Hypothalamus (tissue), 51 donors: ENCODE data around the gene PRKRIP1.
"Not testable (repeated sequence)": the region's sequence is repeated elsewhere in the genome, so short reads cannot be mapped to it uniquely, and the experiment has no call there.

ENCODE experiments used
- DNase-seq, 51 donors: peaks; one replicate each; lab custom pipeline; 2025; lab: John Stamatoyannopoulos, UW

The PRKRIP1 gene

DNA sequence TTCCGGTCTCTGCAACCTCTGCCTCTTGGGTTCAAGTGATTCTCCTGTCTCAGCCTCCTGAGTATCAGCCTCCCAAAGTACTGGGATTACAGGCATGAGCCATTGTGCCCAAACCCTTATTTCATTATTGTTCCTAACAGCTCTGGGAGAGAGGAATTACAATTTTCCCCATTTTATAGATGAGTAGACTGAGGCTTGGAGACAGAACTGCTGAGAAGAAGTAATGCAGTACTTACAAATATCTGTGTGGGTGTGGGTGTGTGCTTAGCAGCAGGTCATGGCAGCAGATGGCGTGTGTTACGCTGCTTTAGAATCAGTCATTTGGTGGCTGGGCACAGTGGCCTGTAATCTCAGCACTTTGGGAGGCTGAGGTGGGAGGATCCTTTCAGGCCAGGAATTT lies 7.4 kb downstream of the PRKRIP1 start:
- no peak for DNase-seq

DNA sequence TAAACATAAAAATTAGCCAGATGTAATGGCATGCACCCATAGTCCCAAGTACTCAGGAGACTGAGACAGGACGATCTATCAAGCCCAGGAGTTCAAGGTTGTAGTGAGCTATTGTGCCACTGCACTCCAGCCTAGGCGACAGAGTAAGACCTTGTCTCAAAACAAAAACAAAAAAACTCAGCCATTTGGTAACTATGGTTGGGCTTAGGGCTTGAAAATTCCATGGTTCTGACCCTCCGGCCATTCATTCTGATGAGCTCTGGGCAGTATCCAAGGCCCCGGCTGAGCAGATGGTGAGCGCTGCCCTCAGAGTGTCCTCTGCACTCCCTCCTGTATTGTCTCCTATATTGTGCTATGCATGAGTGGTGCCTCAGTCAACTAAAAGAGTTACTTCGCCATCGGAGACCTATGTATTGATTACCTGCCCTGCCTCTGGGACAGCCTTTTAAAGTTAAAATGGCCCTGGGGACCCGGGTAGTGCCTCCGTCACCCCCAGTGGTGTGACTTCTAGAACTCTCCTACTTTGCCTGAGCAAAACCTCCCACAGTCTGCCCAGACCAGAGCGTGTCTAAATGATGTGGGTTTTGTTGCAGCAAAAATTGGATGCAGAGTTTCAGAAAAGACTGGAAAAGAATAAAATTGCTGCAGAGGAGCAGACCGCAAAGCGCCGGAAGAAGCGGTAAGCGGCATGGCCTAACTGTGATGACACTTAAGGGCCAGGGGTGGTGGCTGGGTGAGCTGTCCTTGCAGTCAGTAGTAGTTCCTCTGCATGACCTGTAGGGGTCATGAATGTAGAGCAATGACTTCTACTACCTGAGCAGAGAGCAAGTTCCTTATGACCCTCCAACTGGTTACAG lies 8.1 kb downstream of the PRKRIP1 start:
- peak in 1 of 51 donors; percentile 5 for DNase-seq

DNA sequence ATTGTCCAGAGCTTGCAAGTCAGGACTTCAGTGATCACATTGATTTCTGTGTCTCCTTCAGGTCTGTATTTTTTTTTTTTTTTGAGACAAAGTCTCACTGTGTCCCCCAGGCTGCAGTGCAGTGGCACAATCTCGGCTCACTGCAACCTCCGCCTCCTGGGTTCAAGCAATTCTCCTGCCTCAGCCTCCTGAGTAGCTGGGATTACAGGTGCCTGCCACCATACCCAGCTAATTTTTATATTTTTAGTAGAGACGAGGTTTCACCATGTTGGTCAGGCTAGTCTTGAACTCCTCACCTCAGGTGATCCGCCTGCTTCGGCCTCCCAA lies 8.7 kb downstream of the PRKRIP1 start:
- not testable (repeated sequence) for DNase-seq

DNA sequence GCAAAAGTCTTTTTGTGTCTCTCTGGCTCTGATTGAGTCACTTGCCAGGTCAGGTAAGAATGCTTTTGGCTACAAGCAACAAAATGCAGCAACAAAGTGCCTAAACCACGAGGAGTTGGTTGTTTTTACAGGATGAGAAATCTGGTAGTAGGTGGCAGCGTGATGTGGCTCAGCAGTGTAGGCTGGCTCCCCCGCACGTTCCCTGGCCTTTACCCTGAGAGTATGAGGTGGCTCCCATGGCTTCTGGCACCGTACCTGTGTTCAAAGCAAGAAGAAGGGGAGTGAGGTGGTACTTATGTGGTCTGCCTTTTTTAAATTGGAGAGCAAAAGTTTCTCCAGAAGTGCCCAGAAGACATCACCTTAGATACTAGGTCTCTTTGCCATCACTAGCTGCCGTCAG lies 11.7 kb downstream of the PRKRIP1 start:
- peak in 1 of 51 donors; percentile 46 for DNase-seq

DNA sequence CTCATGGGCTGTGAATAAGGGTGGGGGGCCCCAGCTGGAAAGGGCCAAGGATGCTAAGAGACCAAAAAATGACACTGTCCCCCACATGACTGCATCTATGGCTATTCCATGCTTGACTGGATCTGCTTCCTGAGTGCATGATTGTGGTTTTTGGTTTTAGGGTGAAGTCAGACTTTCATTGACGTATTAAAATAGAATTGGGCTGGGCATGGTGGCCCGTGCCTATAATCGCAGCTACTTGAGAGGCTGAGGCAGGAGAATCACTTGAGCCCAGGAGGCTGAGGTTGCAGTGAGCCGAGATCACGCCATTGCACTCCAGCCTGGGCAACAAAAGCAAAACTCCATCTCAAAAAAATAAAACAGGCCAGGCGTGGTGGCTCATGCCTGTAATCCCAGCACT lies 12.4 kb downstream of the PRKRIP1 start:
- not testable (repeated sequence) for DNase-seq

DNA sequence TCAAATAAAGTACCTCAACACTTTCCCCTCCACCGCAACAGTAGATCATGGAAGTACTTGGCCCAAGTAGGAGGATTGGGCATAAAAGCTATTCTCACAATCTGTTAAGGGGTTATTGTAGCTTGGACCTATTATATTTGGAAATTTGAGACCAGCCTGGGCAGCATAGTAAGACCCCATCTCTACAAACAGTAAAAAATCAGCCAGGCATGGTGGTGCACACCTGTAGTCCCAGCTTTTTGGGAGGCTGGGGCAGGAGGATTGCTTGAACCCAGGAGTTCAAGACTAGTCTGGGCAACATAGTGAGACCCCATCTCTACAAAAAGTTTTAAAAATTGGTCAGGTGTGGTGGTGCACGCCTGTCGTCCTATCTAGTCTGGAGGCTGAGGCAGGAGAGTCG lies 13.2 kb downstream of the PRKRIP1 start:
- DNase-seq: no peak

DNA sequence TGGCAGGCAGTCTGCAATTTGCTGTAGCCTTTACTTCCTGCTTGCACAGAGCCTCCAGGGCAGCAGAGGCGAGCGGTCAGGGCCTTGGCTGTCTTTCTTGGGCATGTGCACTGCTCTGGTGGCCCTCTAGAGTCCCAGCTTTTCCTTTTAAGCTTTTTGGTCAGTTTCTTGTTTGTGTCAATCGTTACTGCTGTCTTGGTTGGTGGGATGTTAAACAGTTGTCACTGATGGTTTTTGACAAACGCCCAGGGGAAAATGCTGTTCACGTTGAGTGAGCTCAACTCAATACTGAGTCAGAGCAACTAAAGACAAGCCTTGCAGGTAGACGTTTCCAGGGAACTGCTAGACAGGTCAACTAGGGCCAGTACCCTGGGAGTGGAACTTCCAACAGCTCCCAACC lies 14.0 kb downstream of the PRKRIP1 start:
- no peak for DNase-seq

DNA sequence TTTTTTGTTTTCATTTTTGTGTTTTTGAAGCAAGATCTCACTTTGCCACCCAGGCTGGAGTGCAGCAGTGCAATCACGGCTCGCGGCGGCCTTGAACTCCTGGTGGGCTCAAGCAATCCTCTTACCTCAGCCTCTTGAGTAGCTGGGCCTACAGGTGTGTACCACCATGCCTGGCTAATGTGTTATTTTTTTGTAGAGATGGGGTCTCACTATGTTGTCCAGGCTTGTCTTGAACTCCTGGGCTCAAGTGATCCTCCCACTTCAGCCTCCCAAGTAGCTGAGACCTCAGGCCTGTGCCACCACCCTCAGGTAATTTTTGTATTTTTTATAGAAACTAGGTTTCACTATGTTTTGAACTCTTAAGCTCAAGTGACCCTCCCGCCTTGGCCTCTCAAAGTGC lies 14.8 kb downstream of the PRKRIP1 start:
- no peak for DNase-seq

DNA sequence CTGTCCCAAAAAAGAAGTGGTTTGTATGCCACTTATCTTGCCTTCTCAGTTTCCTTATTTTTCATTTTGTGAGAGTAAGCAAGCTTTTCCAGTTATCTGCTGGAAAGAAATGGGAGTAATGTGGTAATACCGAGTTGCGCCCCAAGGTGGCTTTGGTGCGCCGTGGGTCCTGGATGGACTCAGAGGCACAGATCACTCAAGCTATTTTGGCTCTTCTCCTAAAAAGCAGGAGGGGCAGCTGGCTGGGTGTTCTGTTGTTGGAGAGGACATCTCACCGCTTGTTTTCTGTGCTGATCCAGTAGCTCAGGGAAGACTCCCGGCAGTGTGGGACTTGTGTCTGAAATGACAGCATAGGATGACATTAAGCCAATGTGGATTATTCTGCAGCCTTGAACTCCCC lies 16.4 kb downstream of the PRKRIP1 start:
- DNase-seq: peak in 23 of 51 donors; percentile 10 to 63 (median 27)

DNA sequence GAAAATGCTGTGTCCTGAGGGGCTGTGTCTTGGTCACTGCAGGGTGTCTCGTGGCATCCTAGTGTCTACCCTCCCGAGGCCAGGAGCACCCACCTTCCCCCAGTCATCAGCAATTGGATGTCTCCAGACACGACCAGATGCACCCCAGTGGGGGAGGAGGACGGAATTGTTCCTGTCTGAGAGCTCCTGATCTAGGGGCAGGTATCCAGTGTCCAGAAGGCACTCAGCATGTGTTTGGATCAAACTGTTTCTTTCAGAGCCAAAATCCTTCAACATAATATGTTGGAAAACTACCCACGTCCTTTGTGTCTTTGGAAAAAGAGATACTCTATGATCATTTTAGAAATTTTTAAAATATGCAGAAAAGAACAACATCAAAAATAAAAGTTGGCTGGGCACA lies 16.9 kb downstream of the PRKRIP1 start:
- DNase-seq: peak in 1 of 51 donors; percentile 30

DNA sequence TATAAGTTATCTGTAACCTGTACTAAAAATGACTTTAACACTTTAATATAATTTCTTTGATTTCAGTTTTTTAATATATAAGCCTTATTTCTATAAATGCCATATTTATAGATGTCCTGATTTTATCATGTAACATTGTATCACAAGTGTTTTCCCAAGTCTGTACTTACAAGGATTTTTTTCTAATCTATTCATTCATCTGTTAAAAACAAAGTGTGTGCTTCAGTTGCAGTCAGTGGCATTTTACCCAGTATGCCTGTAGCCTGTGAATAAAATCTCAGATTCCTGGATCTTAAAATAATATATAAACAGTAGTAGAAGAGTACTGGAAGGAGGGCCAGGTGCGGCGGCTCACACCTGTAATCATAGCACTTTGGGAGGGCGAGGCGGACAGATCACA lies 17.4 kb downstream of the PRKRIP1 start:
- DNase-seq: no peak

DNA sequence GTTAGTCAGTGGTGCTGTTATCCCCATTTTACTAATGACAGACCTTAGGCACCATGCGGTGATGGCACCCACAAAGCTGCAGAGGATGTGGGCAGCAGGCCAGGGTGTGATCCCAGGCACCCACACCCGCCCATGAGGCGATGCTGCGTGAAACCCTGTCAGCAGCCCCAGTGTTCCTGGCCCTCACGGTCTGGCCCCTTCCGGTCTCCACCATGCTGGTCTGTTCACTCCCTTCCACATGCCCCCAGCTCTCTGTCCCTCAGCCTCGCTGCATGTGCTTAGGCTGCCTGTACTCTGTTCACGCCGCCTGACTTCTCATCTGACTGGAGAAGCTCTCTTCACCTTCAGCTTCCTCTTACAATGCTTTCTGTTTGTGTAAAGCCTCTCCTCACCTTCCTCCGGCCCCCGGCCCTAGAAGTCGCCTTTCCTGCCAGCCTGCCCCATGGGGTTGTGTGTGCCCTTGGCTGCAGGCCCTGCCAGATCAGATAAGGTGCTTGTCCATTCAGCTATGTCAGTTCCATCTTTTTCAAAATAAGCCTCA lies 19.6 kb downstream of the PRKRIP1 start:
- no peak for DNase-seq

DNA sequence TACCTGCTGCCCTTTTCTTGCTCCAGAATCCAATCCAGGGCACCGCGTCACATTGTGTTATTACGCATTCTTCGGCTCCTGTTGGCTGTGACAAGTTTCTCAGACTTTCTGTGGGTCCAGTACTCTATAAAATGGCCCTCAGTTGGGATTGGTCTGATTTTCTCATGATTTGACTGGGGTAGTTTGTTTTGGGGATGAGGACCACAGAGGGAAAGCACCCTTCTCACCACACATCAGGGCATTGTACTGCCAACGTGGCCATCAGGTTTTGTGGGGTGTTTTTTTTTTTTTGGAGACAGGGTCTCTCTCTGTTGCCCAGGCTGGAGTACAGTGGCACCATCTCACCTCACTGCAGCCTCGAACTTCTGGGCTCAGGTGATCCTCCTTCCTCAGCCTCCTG lies 20.2 kb downstream of the PRKRIP1 start:
- DNase-seq: no peak

DNA sequence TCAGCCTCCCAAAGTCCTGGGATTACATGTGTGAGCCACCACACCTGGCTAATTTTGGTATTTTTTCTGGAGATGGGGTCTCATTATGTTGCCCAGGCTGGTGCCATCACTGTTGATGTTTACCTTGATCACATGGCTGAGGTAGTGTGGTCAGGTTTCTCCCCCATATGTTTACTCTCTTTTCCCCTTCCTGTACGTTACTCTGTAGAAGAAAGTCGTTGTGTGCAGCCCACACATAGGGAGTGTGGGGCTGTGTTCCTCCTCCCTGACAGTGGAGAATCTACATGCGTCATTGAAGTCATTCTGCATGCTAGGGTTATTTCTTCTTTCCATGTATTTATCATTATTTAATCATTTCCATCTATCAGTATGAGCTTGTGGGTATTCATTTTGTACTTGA lies 20.9 kb downstream of the PRKRIP1 start:
- no peak for DNase-seq

DNA sequence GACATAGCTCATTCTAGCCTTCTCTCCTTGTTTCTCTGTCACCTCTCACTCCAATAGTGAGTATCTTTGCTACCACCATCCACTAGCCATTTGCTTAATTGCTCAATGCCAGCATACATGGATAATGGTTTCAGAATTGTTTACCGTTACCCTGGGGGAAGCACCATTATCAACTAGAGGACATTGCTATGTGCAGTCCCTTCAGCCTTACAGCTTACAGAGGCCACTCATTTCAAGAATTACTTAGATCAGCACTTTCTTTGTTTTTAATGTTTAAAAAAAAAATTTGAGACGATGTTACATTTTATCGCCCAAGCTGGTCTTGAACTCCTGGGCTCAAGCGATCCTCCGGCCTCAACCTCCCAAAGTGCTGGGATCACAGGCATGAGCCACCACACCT lies 22.4 kb downstream of the PRKRIP1 start:
- DNase-seq: no peak

DNA sequence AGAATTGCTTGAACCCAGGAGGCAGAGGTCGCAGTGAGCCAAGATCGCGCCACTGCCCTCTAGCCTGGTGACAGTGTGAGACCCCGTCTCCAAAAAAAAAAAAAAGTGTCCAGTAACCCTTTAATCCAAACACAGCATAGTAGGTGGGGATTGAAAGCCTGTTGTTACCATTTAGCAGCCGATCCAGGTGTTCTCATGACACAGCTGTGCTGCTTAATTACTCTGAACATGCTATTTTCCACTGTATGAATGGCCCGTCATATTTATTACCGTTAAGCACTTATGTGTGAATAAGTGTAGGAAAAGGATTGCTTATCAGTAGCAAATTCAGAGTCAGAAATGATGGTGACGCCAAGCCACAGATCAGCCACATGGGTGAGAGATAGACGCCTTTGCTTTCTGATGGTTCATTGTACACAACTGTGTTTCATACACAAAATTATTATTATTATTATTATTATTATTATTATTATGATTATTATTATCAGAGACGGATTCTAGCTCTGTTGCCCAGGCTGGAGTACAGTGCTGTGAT lies 25.6 kb downstream of the PRKRIP1 start:
- DNase-seq: no peak

DNA sequence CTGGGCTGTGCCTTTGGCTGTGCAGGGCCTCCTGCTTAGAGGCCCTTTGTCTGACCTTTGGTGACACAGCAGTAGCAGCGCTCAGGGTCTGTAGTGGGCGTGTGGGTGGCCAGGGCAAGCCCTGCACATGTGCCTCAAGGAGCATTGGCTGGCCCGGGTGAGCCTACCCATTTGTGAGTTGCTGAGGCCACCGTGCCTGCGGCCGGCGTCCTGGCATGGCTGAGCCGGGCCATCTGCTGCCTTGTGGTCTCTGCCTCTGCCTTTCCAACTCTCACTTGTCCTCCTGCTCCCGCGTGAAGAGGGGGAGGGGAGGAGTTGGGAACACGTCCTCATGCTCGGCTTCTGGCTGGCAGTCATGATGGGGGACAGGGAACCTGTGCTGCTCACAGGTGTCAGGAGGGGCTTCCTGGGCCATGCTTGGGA lies 28.0 kb downstream of the PRKRIP1 start:
- DNase-seq: no peak

DNA sequence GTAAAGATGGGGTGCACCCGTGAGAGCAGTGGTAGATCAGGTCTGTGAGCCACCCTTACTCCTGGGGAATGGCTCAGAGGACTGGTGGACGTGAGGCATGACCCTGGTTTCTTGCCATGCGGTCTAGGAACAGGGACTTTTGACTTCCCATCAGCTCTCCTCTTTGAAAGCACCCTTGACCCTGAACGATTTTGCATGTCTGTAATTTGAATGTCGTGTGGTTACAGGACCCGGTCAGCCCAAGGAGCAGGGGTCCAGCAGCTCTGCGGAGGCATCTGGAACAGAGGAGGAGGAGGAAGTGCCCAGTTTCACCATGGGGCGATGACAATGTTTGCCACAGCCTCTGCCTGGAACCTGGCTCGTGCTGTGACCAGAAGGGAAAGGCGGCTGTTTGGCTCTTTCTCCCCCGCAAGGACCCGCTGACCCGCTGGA lies 28.6 kb downstream of the PRKRIP1 start:
- peak in 8 of 51 donors; percentile 16 to 27 (median 20) for DNase-seq

DNA sequence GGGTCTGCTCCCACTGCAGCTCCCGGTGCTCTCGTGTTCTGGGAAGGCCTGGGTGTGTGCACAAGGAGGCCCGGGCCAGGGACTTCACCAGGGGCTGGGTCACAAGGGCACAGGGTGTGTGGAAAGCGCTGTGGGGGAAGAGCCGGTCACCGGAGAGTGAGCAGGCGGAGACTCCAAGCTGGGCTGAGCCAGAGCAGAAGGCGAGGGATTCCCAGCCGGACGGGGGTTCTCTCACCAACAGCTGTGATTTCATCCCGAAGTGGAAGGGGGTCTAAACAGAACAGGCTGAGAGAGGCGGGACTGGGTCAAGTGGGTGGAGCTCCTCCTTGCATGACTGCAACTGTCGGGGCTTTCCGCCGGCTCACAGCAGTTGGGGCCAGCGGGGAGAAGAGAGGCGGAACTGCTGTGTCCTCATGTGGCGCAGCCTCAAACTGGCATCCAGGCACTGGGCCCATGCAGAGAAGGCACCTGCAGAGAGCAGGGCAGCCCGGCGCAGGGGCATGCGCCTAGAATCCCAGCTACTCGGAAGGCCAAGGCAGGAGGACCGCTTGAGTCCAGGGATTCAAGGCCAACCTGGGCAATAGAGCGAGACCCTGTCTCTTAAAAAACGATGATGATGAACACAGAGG lies 29.6 kb downstream of the PRKRIP1 start:
- DNase-seq: peak in 18 of 51 donors; percentile 10 to 42 (median 20)

DNA sequence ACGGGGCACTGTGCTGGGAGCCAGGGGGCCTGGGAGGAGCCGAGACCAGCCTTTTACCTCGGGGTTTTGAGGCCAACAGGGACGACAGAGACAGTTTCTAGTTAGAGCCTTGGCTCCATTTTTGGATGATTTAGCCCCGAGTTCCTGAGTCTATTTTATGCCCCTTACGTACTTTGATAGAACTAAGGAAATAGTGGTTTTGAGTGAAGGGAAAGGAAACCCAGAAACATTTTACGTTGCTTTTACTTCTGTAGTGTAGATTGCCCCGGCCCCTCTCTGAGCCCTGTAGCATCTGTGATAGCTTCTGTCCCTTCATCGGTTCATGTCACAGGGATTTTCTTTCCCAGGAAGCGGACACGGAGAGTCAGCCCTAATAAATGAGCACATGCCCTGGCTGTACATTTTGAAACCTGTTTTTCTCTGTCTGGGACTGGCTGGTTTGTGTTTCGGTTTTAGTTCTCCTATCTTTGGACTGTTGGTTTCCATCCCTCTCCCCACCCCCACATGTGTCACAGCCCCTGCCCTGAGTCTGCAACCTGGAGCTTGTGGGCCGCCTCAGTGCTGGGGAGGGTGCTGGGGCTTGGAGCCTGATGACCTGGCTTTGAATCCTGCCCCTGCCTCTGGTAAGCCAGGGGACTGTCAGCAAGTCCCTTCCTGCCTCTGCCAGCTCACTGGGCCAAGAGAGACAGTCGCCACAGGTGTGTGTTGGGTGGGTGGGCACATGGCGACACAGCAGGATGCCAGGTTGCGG lies 30.3 kb downstream of the PRKRIP1 start:
- peak in 8 of 51 donors; percentile 4 to 38 (median 16) for DNase-seq

DNA sequence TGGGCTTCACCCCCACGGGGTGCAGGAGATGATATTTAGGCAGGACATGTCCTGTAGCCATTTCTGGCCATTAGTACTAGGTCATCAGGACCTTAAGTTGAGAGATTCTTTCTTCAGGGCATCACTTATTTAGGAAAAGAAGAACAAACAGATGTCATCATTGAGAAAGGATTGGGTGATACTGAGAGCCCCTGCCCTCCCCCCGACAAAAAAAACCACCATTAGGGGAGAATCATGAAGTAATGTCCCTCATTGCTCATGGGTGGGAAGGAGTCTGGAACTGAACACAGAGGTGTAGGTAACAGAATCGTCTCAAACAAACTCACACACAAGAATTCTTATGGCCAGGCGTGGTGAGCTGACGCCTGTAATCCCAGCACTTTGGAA lies 30.8 kb downstream of the PRKRIP1 start:
- DNase-seq: no peak
